Psoas muscle (tissue), 8 donors: ENCODE results near the gene ADAMTS2. TPM values are rescaled to one million over a fixed set of nuclear protein-coding genes. Genes with fewer than 3 reads are reported as not detected.
A peak's percentile ranks its signal among the peaks of the same experiment; 100 is the strongest.

Experiments
- ATAC-seq, 4 donors: fragments of 200-7000 bp; cut with Tn5 transposase; one replicate each; pipeline ENCODE4 v1.9.1; 2020; ENCODE audit warnings: moderate library complexity in 3 of 4, mild to moderate bottlenecking in 2 of 4
- DNase-seq, 2 donors: peaks; one replicate each; pipeline ENCODE4 v3.0.0-alpha.2; 2020
- H3K27ac ChIP-seq: fragments of 200-600 bp; one replicate; pipeline ENCODE4 v1.8.0; 2022
- H3K27me3 ChIP-seq, 3 donors: fragments of 200-600 bp in 1 of 3; one replicate each; pipeline versions ENCODE4 v1.6.1 to v1.8.0; 2013 to 2022; ENCODE audit warnings: low read length in 2 of 3, mild to moderate bottlenecking in 2 of 3, moderate library complexity in 1 of 3; ENCODE audit not compliant: insufficient read depth in 3 of 3
- H3K36me3 ChIP-seq, 2 donors: fragments of 200-600 bp in 1 of 2; one replicate each; pipeline versions ENCODE4 v1.6.1 to v1.8.0; 2013 to 2022; ENCODE audit warnings: low read depth in 1 of 2, mild to moderate bottlenecking in 1 of 2, moderate library complexity in 1 of 2; ENCODE audit not compliant: insufficient read depth in 1 of 2
- H3K4me1 ChIP-seq: fragments of 200-600 bp; one replicate; pipeline ENCODE4 v1.8.0; 2022
- H3K4me3 ChIP-seq: fragments of 200-600 bp; one replicate; pipeline ENCODE4 v1.8.0; 2022; ENCODE audit warnings: mild to moderate bottlenecking
- H3K9me3 ChIP-seq: fragments of 200-600 bp; one replicate; pipeline ENCODE4 v1.8.0; 2022
- WGBS, 3 donors: extraction: QIAGEN DNeasy Blood & Tissue Kit; methylation state at CpG; one replicate each; pipeline versions ENCODE4 v1.1.6 to v1.1.7; 2013; 5-methylcytosine and 5-hydroxymethylcytosine counted together
- intact Hi-C, 2 donors: fragments of 100-400 bp; cut with DNase I; formaldehyde crosslinking; loops; one replicate each; pipeline versions ENCODE4 v1.11.0 to v1.14.2; 2022
- polyA plus RNA-seq, 3 donors: library from polyadenylated mRNA; stranded (reverse); fragments of 200-250 nt; gene quantifications; one replicate each; pipeline ENCODE4 v1.2.3, GENCODE V29; 2013
- total RNA-seq, 4 donors: library from RNA; stranded (reverse); fragmentation: NEBNext Ultra II Directional in 2 of 4; extraction: Animal tissue kit (Norgen Biotek cat#: 25700) in 2 of 4; gene quantifications; one replicate each; pipeline versions ENCODE4 v1.2.1 to v1.2.4, GENCODE V29; 2021 to 2023
- TF ChIP-seq, protein P1 (sequence below): fragments of 200-600 bp; IDR thresholded peaks from one replicate; pipeline ENCODE4 v1.8.0; 2022; ENCODE audit warnings: antibody characterized with exemption
- donor health status: healthy with polysubstance abuse.
- donor health status: DM: no; HTN: no; CAD: no; lungs with moderate emphysema.
- donor health status: Bipolar disorder and iron deficiency.
- donor health status: healthy.
- donor health status: DM: yes; HTN: yes; CAD: no.
- donor health status: DM: no; HTN: no; CAD: no.
- donor health status: DM: no; HTN: no; CAD: no.
- donor health status: DM: yes; HTN: yes; CAD: no.

ADAMTS2 gene
- total and polyA plus RNA-seq, 7 donors, result 0.83 to 3.7 (median 2.0) TPM

- H3K36me3 ChIP-seq, result no peaks in the 10 kb centered on the region
- H3K4me1 ChIP-seq, result no peaks in the 10 kb centered on the region
- H3K9me3 ChIP-seq, result no peaks in the 10 kb centered on the region
- ATAC-seq (no peak), DNase-seq (peak in 1 of 2 donors; percentile 41)
- H3K27me3 ChIP-seq, result peaks cover 0 to 14% (median 0%) of the 10 kb centered on the region in 3 donors
- H3K4me3 ChIP-seq, result no peak overlapping the region
- TF ChIP-seq, protein P1, sequence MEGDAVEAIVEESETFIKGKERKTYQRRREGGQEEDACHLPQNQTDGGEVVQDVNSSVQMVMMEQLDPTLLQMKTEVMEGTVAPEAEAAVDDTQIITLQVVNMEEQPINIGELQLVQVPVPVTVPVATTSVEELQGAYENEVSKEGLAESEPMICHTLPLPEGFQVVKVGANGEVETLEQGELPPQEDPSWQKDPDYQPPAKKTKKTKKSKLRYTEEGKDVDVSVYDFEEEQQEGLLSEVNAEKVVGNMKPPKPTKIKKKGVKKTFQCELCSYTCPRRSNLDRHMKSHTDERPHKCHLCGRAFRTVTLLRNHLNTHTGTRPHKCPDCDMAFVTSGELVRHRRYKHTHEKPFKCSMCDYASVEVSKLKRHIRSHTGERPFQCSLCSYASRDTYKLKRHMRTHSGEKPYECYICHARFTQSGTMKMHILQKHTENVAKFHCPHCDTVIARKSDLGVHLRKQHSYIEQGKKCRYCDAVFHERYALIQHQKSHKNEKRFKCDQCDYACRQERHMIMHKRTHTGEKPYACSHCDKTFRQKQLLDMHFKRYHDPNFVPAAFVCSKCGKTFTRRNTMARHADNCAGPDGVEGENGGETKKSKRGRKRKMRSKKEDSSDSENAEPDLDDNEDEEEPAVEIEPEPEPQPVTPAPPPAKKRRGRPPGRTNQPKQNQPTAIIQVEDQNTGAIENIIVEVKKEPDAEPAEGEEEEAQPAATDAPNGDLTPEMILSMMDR, result no peak
- intact Hi-C loops, result no loop called here
- no peak overlapping the region for H3K27ac ChIP-seq
- 90 to 94% (median 92%) methylated on average over 19 of the region's 19 CpGs for WGBS, 3 donors
Measured at GRCh38 chr5:179194941-179195381, 150.3 kb downstream of the ADAMTS2 start.

DNA sequence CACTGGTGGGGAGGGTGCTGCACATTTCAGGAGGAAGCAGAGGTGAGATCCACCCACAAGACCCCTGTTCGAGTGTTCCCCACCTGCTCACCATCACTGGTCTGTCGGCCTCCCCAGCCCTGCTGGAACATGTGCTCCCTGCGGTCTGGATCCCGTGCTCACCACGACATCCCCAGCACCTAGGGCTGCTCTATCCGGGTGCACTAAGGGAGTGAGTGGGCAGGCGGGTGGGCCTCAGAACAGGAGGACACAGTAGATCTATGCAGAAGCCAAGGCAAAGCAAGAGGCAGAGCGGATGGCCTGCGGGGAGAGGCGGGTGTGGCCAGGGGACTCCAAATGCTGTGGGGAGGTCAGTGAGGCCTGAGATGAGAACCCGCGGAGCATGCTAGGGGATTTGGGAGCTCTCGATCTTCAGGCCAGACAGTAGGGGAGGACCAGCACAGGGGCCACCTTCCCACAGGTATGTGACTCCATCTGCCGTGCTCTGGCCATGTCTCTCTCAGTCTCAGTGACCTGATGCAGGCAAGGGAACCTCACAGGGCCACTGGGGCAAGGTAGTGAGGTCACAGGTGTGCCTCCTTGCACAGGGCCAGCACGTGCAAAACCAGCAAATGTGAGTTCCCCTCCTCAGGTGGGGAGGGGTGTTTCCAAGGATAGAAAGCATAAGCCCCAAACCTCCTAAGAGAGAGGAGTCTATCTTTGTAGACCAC is 150.9 kb downstream of the ADAMTS2 start:
- TF ChIP-seq, protein P1, result no peak
- H3K4me3 ChIP-seq, result no peak overlapping the region
- no peaks in the 10 kb centered on the region for H3K4me1 ChIP-seq
- 89 to 93% (median 91%) methylated on average over 15 of the region's 15 CpGs for WGBS, 3 donors
- peaks cover 0 to 14% (median 0%) of the 10 kb centered on the region in 3 donors for H3K27me3 ChIP-seq
- intact Hi-C loops, result no loop called here
- H3K27ac ChIP-seq, result no peak overlapping the region
- peak in 1 of 2 donors; percentile 38 for DNase-seq
- ATAC-seq, result no peak
- no peaks in the 10 kb centered on the region for H3K9me3 ChIP-seq
- no peaks in the 10 kb centered on the region for H3K36me3 ChIP-seq

- Histone ChIP-seq H3K4me3 (no peak overlapping the region), H3K9me3 (no peaks in the 10 kb centered on the region), H3K36me3 (no peaks in the 10 kb centered on the region), H3K27me3 (peaks cover 0 to 14% (median 0%) of the 10 kb centered on the region in 3 donors), H3K27ac (no peak overlapping the region), H3K4me1 (no peaks in the 10 kb centered on the region)
- TF ChIP-seq, protein P1, result no peak
- DNase-seq, result no peak
- intact Hi-C loops, result no loop called here
- ATAC-seq, result no peak
- 42 to 54% (median 43%) methylated on average over 11 of the region's 11 CpGs for WGBS, 3 donors
Measured at GRCh38 chr5:179193746-179194145, 151.5 kb downstream of the ADAMTS2 start.

- DNase-seq, result no peak
- no peaks in the 10 kb centered on the region for H3K4me1 ChIP-seq
- H3K27me3 ChIP-seq, result peaks cover 0 to 14% (median 0%) of the 10 kb centered on the region in 3 donors
- no peaks in the 10 kb centered on the region for H3K36me3 ChIP-seq
- no peak overlapping the region for H3K27ac ChIP-seq
- no peaks in the 10 kb centered on the region for H3K9me3 ChIP-seq
- TF ChIP-seq, protein P1, result no peak
- H3K4me3 ChIP-seq, result no peak overlapping the region
- 23 to 40% (median 24%) methylated on average over 22 of the region's 22 CpGs for WGBS, 3 donors
- peak; percentile 34 to 74 (median 60) for ATAC-seq
- intact Hi-C loops, result no loop called here
Measured at GRCh38 chr5:179192891-179193470, 152.3 kb downstream of the ADAMTS2 start.
